HCT116 (cell line): ENCODE measurements around the gene RBBP8NL. TPM values are rescaled to one million over a fixed set of nuclear protein-coding genes. Genes with fewer than 3 reads are reported as not detected.

Experiments used
- ATAC-seq: fragments of 200-7000 bp; cut with Tn5 transposase; 2 replicates; pipeline ENCODE4 v1.9.1; 2020; ENCODE audit warnings: mild to moderate bottlenecking, moderate library complexity
- BruUV-seq: library from RNA; stranded (reverse); fragments of 400-500 nt; replicated peaks from 2 replicates; lab custom pipeline; 2021; lab: Mats Ljungman, UMichigan
- CTCF ChIA-PET: fragments of 300-600 bp; sonication (Branson Sonifier 250); formaldehyde crosslinking; loops from one replicate; lab custom pipeline; 2021; ENCODE audit warnings: antibody characterized with exemption; lab: Charles Lee
- POLR2A ChIA-PET: fragments of 300-600, 350-600 bp; sonication (Branson Sonifier 250); formaldehyde crosslinking; loops from one replicate; lab custom pipeline; 2021; ENCODE audit warnings: antibody characterized with exemption; lab: Charles Lee
- RAD21 ChIA-PET, 2 experiments: fragments of 300-600 bp; sonication (Branson Sonifier 250); formaldehyde crosslinking; loops; one replicate each; lab custom pipeline; 2023; ENCODE audit warnings: low total read pairs in 2 of 2; ENCODE audit not compliant: uncharacterized antibody in 2 of 2, unreplicated experiment in 2 of 2, low non-redundant PET in 1 of 2; lab: Charles Lee
- DNase-seq: peaks from one replicate; pipeline ENCODE4 v3.0.0-alpha.2; 2010; ENCODE audit warnings: low read depth, low spot score
- H2AFZ ChIP-seq: fragments of 200-600 bp; shearing (Covaris generic), sonication (generic); 2 replicates; pipeline ENCODE4 v1.6.1; 2017; ENCODE audit warnings: low read depth, mixed run types, mixed read lengths, antibody characterized with exemption, low read length; ENCODE audit not compliant: poor library complexity, severe bottlenecking
- H3K27ac ChIP-seq: 2 replicates; pipeline ENCODE4 v1.5.1; 2012; ENCODE audit warnings: low read depth, low read length
- H3K27me3 ChIP-seq: fragments of 200-600 bp; sonication (generic); 2 replicates; pipeline ENCODE4 v1.6.1; 2016; ENCODE audit warnings: mixed run types, low read length, mixed read lengths; ENCODE audit not compliant: insufficient read depth
- H3K36me3 ChIP-seq, 2 experiments: fragments of 200-500 bp in 1 of 2; fragments of 200-600 bp in 1 of 2; sonication (Bioruptor generic) in 1 of 2; sonication (generic) in 1 of 2; 2 replicates each; pipeline versions ENCODE4 v1.5.1 to v1.6.1; 2014 to 2016; ENCODE audit warnings: low read length in 2 of 2, inconsistent platforms in 1 of 2, mixed read lengths in 1 of 2, mixed run types in 1 of 2; ENCODE audit not compliant: insufficient read depth in 2 of 2, control insufficient read depth in 1 of 2
- H3K4me1 ChIP-seq, 2 experiments: fragments of 200-600 bp in 1 of 2; sonication (generic) in 1 of 2; 2 replicates each; pipeline versions ENCODE4 v1.5.1 to v1.6.1; 2012 to 2017; ENCODE audit warnings: low read length in 2 of 2, inconsistent platforms in 1 of 2, mild to moderate bottlenecking in 1 of 2, mixed read lengths in 1 of 2, mixed run types in 1 of 2, moderate library complexity in 1 of 2; ENCODE audit not compliant: insufficient read depth in 2 of 2, control insufficient read depth in 1 of 2
- H3K4me2 ChIP-seq: fragments of 200-600 bp; sonication (generic); 2 replicates; pipeline ENCODE4 v1.6.1; 2017; ENCODE audit warnings: mixed run types, low read length, mixed read lengths
- H3K4me3 ChIP-seq, 2 experiments: fragments of 200-600 bp in 1 of 2; sonication (generic) in 1 of 2; replicated peaks in 1 of 2; 2 replicates each; pipeline ENCODE4 v1.5.1; 2011 to 2016; ENCODE audit warnings: low read length in 2 of 2, control low read depth in 1 of 2, low read depth in 1 of 2, mild to moderate bottlenecking in 1 of 2, mixed read lengths in 1 of 2, mixed run types in 1 of 2
- H3K79me2 ChIP-seq: fragments of 200-600 bp; sonication (generic); 2 replicates; pipeline ENCODE4 v1.6.1; 2017; ENCODE audit warnings: mild to moderate bottlenecking, mixed run types, low read length, moderate library complexity, mixed read lengths; ENCODE audit not compliant: insufficient read depth
- H3K9ac ChIP-seq: fragments of 200-600 bp; sonication (generic); 2 replicates; pipeline ENCODE4 v1.6.1; 2016; ENCODE audit warnings: low read length, mixed read lengths
- H3K9me2 ChIP-seq: fragments of 200-600 bp; sonication (generic), shearing (Covaris generic); 2 replicates; pipeline ENCODE4 v1.6.1; 2017; ENCODE audit warnings: mixed run types, mild to moderate bottlenecking, moderate library complexity; ENCODE audit not compliant: insufficient read depth
- H3K9me3 ChIP-seq, 2 experiments: fragments of 200-500 bp in 1 of 2; fragments of 200-600 bp in 1 of 2; sonication (Bioruptor generic) in 1 of 2; sonication (generic) in 1 of 2; 2 replicates each; pipeline ENCODE4 v1.6.1; 2014 to 2017; ENCODE audit warnings: low read length in 2 of 2, mixed read lengths in 2 of 2, inconsistent platforms in 1 of 2, low read depth in 1 of 2, mild to moderate bottlenecking in 1 of 2, mixed run types in 1 of 2, moderate library complexity in 1 of 2; ENCODE audit not compliant: control insufficient read depth in 1 of 2, insufficient read depth in 1 of 2
- H4K20me1 ChIP-seq: fragments of 200-600 bp; sonication (generic), shearing (Covaris generic); 2 replicates; pipeline ENCODE4 v1.6.1; 2017; ENCODE audit warnings: mixed run types, mild to moderate bottlenecking, moderate library complexity; ENCODE audit not compliant: insufficient read depth
- CEBPB ChIP-seq: IDR thresholded peaks from 2 replicates; pipeline ENCODE4 v1.6.1; 2012; ENCODE audit warnings: low read depth
- CTCF ChIP-seq, 3 experiments: fragments of 200-600 bp in 1 of 3; sonication (generic) in 1 of 3; IDR thresholded peaks in 2 of 3; conservative IDR thresholded peaks in 1 of 3; 2 replicates each; pipeline ENCODE4 v1.5.1; 2012 to 2017; ENCODE audit warnings: low read depth in 2 of 3, low read length in 2 of 3, antibody characterized with exemption in 1 of 3, borderline replicate concordance in 1 of 3, control low read depth in 1 of 3, mild to moderate bottlenecking in 1 of 3, mixed read lengths in 1 of 3, mixed run types in 1 of 3, moderate library complexity in 1 of 3; ENCODE audit not compliant: insufficient read depth in 1 of 3
- EGR1 ChIP-seq: IDR thresholded peaks from 2 replicates; pipeline ENCODE4 v1.6.1; 2012; ENCODE audit warnings: low read depth
- ELF1 ChIP-seq: IDR thresholded peaks from 2 replicates; pipeline ENCODE4 v1.6.1; 2012; ENCODE audit warnings: low read depth, borderline replicate concordance
- FOSL1 ChIP-seq: IDR thresholded peaks from 2 replicates; pipeline ENCODE4 v1.6.1; 2012; ENCODE audit warnings: low read depth
- MAX ChIP-seq: IDR thresholded peaks from 2 replicates; pipeline ENCODE4 v1.6.1; 2012
- POLR2AphosphoS5 ChIP-seq: IDR thresholded peaks from 2 replicates; pipeline ENCODE4 v1.6.1; 2011; ENCODE audit warnings: mild to moderate bottlenecking, low read depth, low read length, moderate library complexity
- SP1 ChIP-seq: IDR thresholded peaks from 2 replicates; pipeline ENCODE4 v1.6.1; 2012; ENCODE audit warnings: low read depth
- SRF ChIP-seq: IDR thresholded peaks from 2 replicates; pipeline ENCODE4 v1.6.1; 2012; ENCODE audit warnings: low read depth
- intact Hi-C: fragments of 100-400 bp; cut with micrococcal nuclease; formaldehyde crosslinking; loops from 2 replicates; pipeline ENCODE4 v1.10.0; 2022
- total RNA-seq: library from RNA; stranded (reverse); gene quantifications from one replicate; pipeline ENCODE4 v1.2.1, GENCODE V29; 2021; ENCODE audit not compliant: unreplicated experiment

RBBP8NL gene
- total RNA-seq, 1 experiment from 2014 or later, result 0.59 TPM

GRCh38 chr20:62473717-62474603 lies 46.6 kb upstream of the RBBP8NL start:
- intact Hi-C loops, result no loop called here
- TF ChIP-seq FOSL1, result no peak
- no peak for TF ChIP-seq EGR1
- TF ChIP-seq ELF1, result no peak
- no peak for TF ChIP-seq MAX
- TF ChIP-seq POLR2AphosphoS5, result no peak
- TF ChIP-seq SP1, result no peak
- no peak for TF ChIP-seq CEBPB
- POLR2A ChIA-PET, result no interaction called here
- no peaks in the 10 kb centered on the region for H3K9me2 ChIP-seq
- H3K9ac ChIP-seq, result no peak overlapping the region
- no peaks in the 10 kb centered on the region for H3K27me3 ChIP-seq
- H3K36me3 ChIP-seq, result no peaks in the 10 kb centered on the region
- no TSS peak for BruUV-seq
- no peak overlapping the region for H3K27ac ChIP-seq
- H3K4me3 ChIP-seq, result no peak overlapping the region
- no peak for ATAC-seq
- RAD21 ChIA-PET, result no interaction called here
- no peak for DNase-seq
- CTCF ChIA-PET, result no interaction called here
- no peaks in the 10 kb centered on the region for H3K79me2 ChIP-seq
- H3K4me1 ChIP-seq, result no peaks in the 10 kb centered on the region
- no peaks in the 10 kb centered on the region for H3K9me3 ChIP-seq
- H2AFZ ChIP-seq, result no peak overlapping the region
- no peaks in the 10 kb centered on the region for H4K20me1 ChIP-seq
- H3K4me2 ChIP-seq, result no peak overlapping the region

GRCh38 chr20:62472941-62473585 lies 45.7 kb upstream of the RBBP8NL start:
- no peak overlapping the region for H2AFZ ChIP-seq
- H4K20me1 ChIP-seq, result no peaks in the 10 kb centered on the region
- H3K4me1 ChIP-seq, result no peaks in the 10 kb centered on the region
- no peaks in the 10 kb centered on the region for H3K36me3 ChIP-seq
- RAD21 ChIA-PET, result no interaction called here
- no peak overlapping the region for H3K27ac ChIP-seq
- TF ChIP-seq CTCF (IDR thresholded peaks at IDR 0.05 in 2 of 3, conservative IDR thresholded peaks at IDR 0.05 in 1 of 3; ENCODE audit: borderline replicate concordance in 1 of 3, insufficient read depth in 1 of 3, low read depth in 2 of 3, low read length in 2 of 3) (no peak), SRF (no peak)
- TF ChIP-seq, all 23 proteins: peak for 0
- no peaks in the 10 kb centered on the region for H3K79me2 ChIP-seq
- ATAC-seq, result no peak
- CTCF ChIA-PET, result no interaction called here
- H3K4me2 ChIP-seq, result no peak overlapping the region
- no peak overlapping the region for H3K9ac ChIP-seq
- H3K4me3 ChIP-seq, result no peak overlapping the region
- POLR2A ChIA-PET, result no interaction called here
- no TSS peak for BruUV-seq
- DNase-seq, result no peak
- no peaks in the 10 kb centered on the region for H3K9me2 ChIP-seq
- H3K27me3 ChIP-seq, result no peaks in the 10 kb centered on the region
- H3K9me3 ChIP-seq, result no peaks in the 10 kb centered on the region
- intact Hi-C loops, result no loop called here
